NB4 (cell line): Measurements from ENCODE around the gene MTIF3.

ENCODE experiments used
- DNase-seq: peaks from one replicate; pipeline ENCODE4 v3.0.0; 2010; ENCODE audit warnings: low read depth
- H3K4me3 ChIP-seq: one replicate; pipeline ENCODE4 v1.5.1; 2011; ENCODE audit warnings: mild to moderate bottlenecking, low read depth, low read length, moderate library complexity
- CTCF ChIP-seq: IDR thresholded peaks from one replicate; pipeline ENCODE4 v1.5.1; 2012; ENCODE audit warnings: low read depth, low read length
- MAX ChIP-seq: IDR thresholded peaks from 2 replicates; pipeline ENCODE4 v1.6.1; 2011; ENCODE audit warnings: low read depth, low read length
- MYC ChIP-seq: IDR thresholded peaks from 2 replicates; pipeline ENCODE4 v1.6.1; 2011; ENCODE audit warnings: low read depth, low read length
- POLR2A ChIP-seq: IDR thresholded peaks from 2 replicates; pipeline ENCODE4 v1.6.1; 2011; ENCODE audit warnings: mild to moderate bottlenecking; ENCODE audit not compliant: insufficient read length; ENCODE audit errors: extremely low read depth

Gene MTIF3

GRCh38 chr13:27476943-27477703 is 26.8 kb upstream of the MTIF3 start:
- H3K4me3 ChIP-seq = no peak overlapping the region
- DNase-seq = peak; percentile 25
- TF ChIP-seq MYC (no peak), MAX (no peak), POLR2A (no peak), CTCF (no peak)

GRCh38 chr13:27474751-27475268 is 24.4 kb upstream of the MTIF3 start:
- H3K4me3 ChIP-seq = no peak overlapping the region
- TF ChIP-seq MAX (no peak), CTCF (no peak), MYC (no peak), POLR2A (no peak)
- DNase-seq = no peak

- no peak for DNase-seq
- H3K4me3 ChIP-seq = no peak overlapping the region
- TF ChIP-seq MAX = no peak
These were observed 22.6 kb upstream of the MTIF3 start for GRCh38 chr13:27472941-27473340.

GRCh38 chr13:27472441-27472840 is 22.1 kb upstream of the MTIF3 start:
- no peak for DNase-seq
- H3K4me3 ChIP-seq = no peak overlapping the region
- no peak for TF ChIP-seq CTCF
- TF ChIP-seq POLR2A = no peak
- TF ChIP-seq MYC = no peak
- no peak for TF ChIP-seq MAX

GRCh38 chr13:27470075-27470820 is 19.9 kb upstream of the MTIF3 start:
- no peak for DNase-seq
- no peak for TF ChIP-seq POLR2A
- H3K4me3 ChIP-seq = no peak overlapping the region

- TF ChIP-seq MAX (no peak), POLR2A (no peak), CTCF (no peak), MYC (no peak)
- DNase-seq = no peak
- H3K4me3 ChIP-seq = no peak overlapping the region
These were observed 16.1 kb upstream of the MTIF3 start for GRCh38 chr13:27466513-27466912.

GRCh38 chr13:27465611-27466010 is 15.2 kb upstream of the MTIF3 start:
- DNase-seq = no peak
- TF ChIP-seq CTCF (no peak), MAX (no peak), POLR2A (no peak), MYC (no peak)
- H3K4me3 ChIP-seq = no peak overlapping the region
